Ectodermal cell (in vitro differentiated cells): Measurements from ENCODE around the gene CD164L2.

Experiments used
- H3K27ac ChIP-seq: 2 replicates; pipeline ENCODE4 v1.7.0; 2013; ENCODE audit warnings: mild to moderate bottlenecking, low read depth, low read length; ENCODE audit not compliant: insufficient read depth, poor library complexity, severe bottlenecking
- H3K27me3 ChIP-seq: 2 replicates; pipeline ENCODE4 v1.7.0; 2013; ENCODE audit warnings: mild to moderate bottlenecking, low read length; ENCODE audit not compliant: insufficient read depth, control insufficient read depth, poor library complexity, severe bottlenecking
- H3K36me3 ChIP-seq: one replicate; pipeline ENCODE4 v1.7.0; 2013; ENCODE audit warnings: low read length; ENCODE audit not compliant: control insufficient read depth, insufficient read depth
- H3K4me1 ChIP-seq: one replicate; pipeline ENCODE4 v1.7.0; 2013; ENCODE audit warnings: low read length; ENCODE audit not compliant: control insufficient read depth, insufficient read depth
- H3K4me3 ChIP-seq: 2 replicates; pipeline ENCODE4 v1.7.0; 2013; ENCODE audit warnings: low read depth, low read length, control low read depth; ENCODE audit not compliant: insufficient read depth
- H3K9me3 ChIP-seq: 2 replicates; pipeline ENCODE4 v1.7.0; 2013; ENCODE audit warnings: mild to moderate bottlenecking, low read length, moderate library complexity; ENCODE audit not compliant: control insufficient read depth
- WGBS, 2 experiments: methylation state at CpG; one replicate each; pipeline ENCODE4 v1.1.7; 2013; ENCODE audit warnings: missing lambda C conversion rate in 2 of 2; 5-methylcytosine and 5-hydroxymethylcytosine counted together

Gene CD164L2

GRCh38 chr1:27398405-27399149 lies 15.4 kb upstream of the CD164L2 start:
- peaks cover 37% of the 10 kb centered on the region for H3K4me1 ChIP-seq
- no peaks in the 10 kb centered on the region for H3K36me3 ChIP-seq
- no peak overlapping the region for H3K27ac ChIP-seq
- no peaks in the 10 kb centered on the region for H3K9me3 ChIP-seq
- 86 to 89% methylated on average over 4 of the region's 4 CpGs for WGBS, 2 experiments
- no peak overlapping the region for H3K4me3 ChIP-seq
- no peaks in the 10 kb centered on the region for H3K27me3 ChIP-seq

GRCh38 chr1:27397749-27398148 lies 14.6 kb upstream of the CD164L2 start:
- Histone ChIP-seq H3K4me3 (no peak overlapping the region), H3K27ac (no peak overlapping the region), H3K9me3 (no peaks in the 10 kb centered on the region), H3K4me1 (peaks cover 29% of the 10 kb centered on the region), H3K27me3 (no peaks in the 10 kb centered on the region), H3K36me3 (no peaks in the 10 kb centered on the region)
- WGBS, 2 experiments: 69 to 74% methylated on average over 7 of the region's 7 CpGs

DNA sequence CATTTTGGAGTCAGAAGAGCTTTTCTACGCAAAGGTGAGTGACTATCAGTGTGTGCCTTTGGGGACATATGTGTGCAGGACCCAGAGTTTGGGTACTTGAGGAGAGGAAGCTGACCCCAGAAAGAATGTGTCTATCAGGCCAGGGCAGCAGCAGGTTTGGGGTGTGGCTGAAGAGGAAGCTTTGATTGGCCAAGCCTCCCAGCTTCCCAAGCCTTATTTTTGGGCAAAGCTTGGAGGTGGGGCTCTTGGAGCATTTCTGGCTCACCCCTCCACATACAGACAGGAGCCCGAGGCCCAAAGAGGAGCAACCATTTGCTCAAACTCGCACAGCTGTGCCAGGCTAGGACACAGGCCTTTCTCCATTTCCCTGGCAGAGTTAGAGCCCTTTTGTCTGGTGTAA lies 14.0 kb upstream of the CD164L2 start:
- H3K27ac ChIP-seq: no peak overlapping the region
- H3K36me3 ChIP-seq: no peaks in the 10 kb centered on the region
- H3K27me3 ChIP-seq: no peaks in the 10 kb centered on the region
- no peaks in the 10 kb centered on the region for H3K9me3 ChIP-seq
- WGBS, 2 experiments: 92 to 95% methylated on average over 3 of the region's 3 CpGs
- peaks cover 22% of the 10 kb centered on the region for H3K4me1 ChIP-seq
- no peak overlapping the region for H3K4me3 ChIP-seq

DNA sequence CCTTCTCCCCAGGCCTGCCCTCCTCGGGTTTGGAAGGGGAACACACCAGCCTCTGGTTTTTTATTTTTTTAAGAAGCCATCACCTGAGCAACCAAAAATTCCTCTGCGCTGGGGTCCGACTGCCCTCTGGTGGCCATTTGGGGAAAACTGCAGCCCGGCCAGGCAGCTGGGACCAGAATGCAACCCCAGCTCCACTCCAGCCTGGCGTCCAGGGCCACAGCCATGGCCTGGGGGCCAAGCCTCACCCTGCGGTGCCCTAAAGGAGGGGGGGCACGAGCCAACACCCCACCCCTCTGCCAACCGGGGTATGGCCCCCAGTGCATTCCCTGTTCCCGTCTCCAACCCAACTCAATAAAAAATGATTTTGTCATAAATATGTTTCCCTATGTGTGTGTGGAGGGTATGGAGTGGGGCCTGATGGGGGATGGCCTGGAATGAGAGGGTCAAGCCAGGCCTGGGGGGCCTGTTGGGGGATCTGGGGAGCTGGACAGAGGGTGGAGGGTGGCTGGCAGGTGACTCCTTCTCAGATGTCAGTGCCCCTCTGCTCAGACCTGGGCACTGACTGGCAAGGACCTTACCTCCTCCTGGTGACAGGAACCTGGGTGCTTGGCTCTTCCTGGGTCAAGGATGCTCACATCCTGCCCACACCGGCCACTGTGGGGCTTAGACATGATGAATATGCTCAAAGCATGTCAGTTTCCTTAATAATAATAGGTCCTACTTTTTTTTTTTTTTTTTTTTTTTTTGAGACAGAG lies 12.5 kb upstream of the CD164L2 start:
- H3K9me3 ChIP-seq: no peaks in the 10 kb centered on the region
- no peak overlapping the region for H3K27ac ChIP-seq
- 13 to 16% methylated on average over 8 to 10 of the region's 10 CpGs for WGBS, 2 experiments
- H3K4me3 ChIP-seq: no peak overlapping the region
- H3K27me3 ChIP-seq: no peaks in the 10 kb centered on the region
- H3K36me3 ChIP-seq: no peaks in the 10 kb centered on the region
- peaks cover 28% of the 10 kb centered on the region for H3K4me1 ChIP-seq

- Histone ChIP-seq H3K4me3 (no peak overlapping the region), H3K36me3 (no peaks in the 10 kb centered on the region), H3K27me3 (no peaks in the 10 kb centered on the region), H3K4me1 (peaks cover 22% of the 10 kb centered on the region), H3K9me3 (no peaks in the 10 kb centered on the region), H3K27ac (no peak overlapping the region)
- WGBS, 2 experiments: 92 to 94% methylated on average over 1 of the region's 1 CpG
These were observed 11.8 kb upstream of the CD164L2 start for GRCh38 chr1:27394925-27395324.

DNA sequence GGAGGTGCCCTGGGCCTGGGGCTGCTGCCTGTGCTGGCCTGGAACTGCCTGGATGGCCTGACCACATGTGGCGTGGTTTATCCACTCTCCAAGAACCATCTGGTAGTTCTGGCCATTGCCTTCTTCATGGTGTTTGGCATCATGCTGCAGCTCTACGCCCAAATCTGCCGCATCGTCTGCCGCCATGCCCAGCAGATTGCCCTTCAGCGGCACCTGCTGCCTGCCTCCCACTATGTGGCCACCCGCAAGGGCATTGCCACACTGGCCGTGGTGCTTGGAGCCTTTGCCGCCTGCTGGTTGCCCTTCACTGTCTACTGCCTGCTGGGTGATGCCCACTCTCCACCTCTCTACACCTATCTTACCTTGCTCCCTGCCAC lies 11.1 kb upstream of the CD164L2 start:
- Histone ChIP-seq H3K9me3 (no peaks in the 10 kb centered on the region), H3K4me1 (peaks cover 21% of the 10 kb centered on the region), H3K27ac (no peak overlapping the region), H3K4me3 (no peak overlapping the region), H3K36me3 (no peaks in the 10 kb centered on the region), H3K27me3 (no peaks in the 10 kb centered on the region)
- 96 to 98% methylated on average over 9 of the region's 9 CpGs for WGBS, 2 experiments

- H3K4me3 ChIP-seq: no peak overlapping the region
- no peaks in the 10 kb centered on the region for H3K36me3 ChIP-seq
These were observed 10.6 kb upstream of the CD164L2 start for GRCh38 chr1:27393641-27394281.

DNA sequence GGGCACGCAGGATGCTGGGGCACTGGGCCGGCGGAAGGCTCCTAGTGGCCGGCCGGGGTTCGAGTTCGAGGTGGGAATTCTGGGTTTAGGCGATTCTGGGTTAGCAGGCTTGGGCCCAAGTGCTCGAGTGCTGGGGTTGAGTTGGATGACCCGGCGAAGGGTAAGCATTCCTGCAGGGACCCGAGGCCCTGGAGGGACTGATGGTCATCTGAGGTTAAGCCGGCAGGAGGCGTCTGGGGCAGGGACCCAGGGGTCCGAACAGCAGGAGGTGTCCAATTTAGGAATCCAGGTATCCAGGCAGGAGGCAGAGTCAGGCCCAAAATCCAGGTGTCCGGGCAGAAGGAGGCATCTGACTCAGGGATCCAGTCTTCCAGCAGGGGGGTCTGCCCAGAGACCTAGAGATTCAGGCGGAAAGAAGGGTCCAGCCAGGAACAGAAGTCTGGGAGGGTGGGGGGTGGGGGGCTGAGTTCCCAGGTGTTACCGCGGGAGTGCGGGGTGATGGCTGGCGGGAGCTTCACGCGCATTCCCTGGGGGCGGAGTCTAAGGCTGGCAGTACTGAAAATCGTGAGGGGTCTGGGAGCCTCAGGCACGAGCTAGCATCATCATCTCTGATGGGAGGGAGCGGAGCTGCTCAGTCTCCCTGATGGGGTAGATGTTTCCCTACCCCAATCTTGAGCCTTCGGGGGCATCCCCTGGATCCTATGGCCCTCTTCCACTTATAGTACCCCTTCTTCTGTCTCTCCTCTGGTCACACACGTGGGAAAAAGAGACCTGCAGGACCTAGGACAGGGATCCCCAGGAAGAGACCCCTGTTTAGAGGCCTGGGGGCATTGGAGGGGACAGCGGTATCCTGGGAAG lies 9.9 kb upstream of the CD164L2 start:
- WGBS, 2 experiments: 21% methylated on average over 30 of the region's 30 CpGs
- H3K27ac ChIP-seq: no peak overlapping the region
- peaks cover 10% of the 10 kb centered on the region for H3K4me1 ChIP-seq
- no peaks in the 10 kb centered on the region for H3K36me3 ChIP-seq
- no peaks in the 10 kb centered on the region for H3K27me3 ChIP-seq
- H3K9me3 ChIP-seq: no peaks in the 10 kb centered on the region
- H3K4me3 ChIP-seq: peak overlapping the region; percentile 61

More at GRCh38 chr1:27393641-27394281, 10.6 kb upstream of the CD164L2 start:
- WGBS, 2 experiments: 94 to 95% methylated on average over 18 of the region's 18 CpGs
- peaks cover 16% of the 10 kb centered on the region for H3K4me1 ChIP-seq
- no peak overlapping the region for H3K27ac ChIP-seq
- H3K9me3 ChIP-seq: no peaks in the 10 kb centered on the region
- no peaks in the 10 kb centered on the region for H3K27me3 ChIP-seq

DNA sequence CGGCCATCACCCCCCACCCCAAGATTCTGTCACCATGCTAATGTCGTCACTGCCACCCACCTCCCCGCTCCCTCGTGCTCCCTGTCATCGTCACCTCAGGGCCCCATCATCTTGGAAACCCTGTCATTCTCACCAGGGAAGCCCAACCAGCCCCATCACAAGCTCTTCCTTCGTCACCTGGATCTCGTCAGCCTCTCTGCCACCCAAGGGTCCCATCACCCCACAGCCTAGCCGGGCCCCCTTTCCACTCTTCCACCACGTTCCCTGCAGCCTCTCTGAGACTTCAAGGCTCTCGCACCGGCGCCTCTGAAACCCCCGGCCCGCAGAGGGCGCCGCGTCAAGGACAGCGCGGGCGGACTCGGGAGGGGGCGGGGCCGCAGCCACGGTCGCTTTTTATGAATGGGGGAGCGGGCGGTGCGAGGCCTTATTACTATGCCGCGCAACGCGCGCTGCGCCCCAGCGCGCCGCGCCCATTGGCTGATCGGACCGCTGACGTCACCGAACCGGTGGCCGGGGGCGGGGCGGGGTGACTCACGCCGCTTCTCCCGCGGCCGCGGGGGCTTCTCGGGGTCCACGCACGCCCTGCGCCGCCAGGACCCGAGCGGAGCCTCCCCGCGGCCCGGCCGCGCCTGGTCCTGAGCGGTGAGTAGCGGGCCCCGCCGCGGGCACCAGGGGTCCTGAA lies 9.1 kb upstream of the CD164L2 start, which contains the start of gene GPR3:
GPR3 (plus strand) TSS at position 527 of the 682 bp plus-strand sequence. CDS start 1,177 bp downstream, outside the sequence.
- H3K27ac ChIP-seq: no peak within 1 kb of the TSS
- 5% methylated on average over 69 of the region's 69 CpGs for WGBS, 2 experiments
- H3K27me3 ChIP-seq: no peaks in the 10 kb centered on the region
- peaks cover 6% of the 10 kb centered on the region for H3K4me1 ChIP-seq
- peak within 1 kb of the TSS; percentile 61 for H3K4me3 ChIP-seq
- H3K9me3 ChIP-seq: no peaks in the 10 kb centered on the region
- no peaks in the 10 kb centered on the region for H3K36me3 ChIP-seq
